Smooth muscle cell (in vitro differentiated cells): ENCODE data around the gene CTSA. TPM values are rescaled to one million over a fixed set of nuclear protein-coding genes. Genes with fewer than 3 reads are reported as not detected.
A peak's percentile ranks its signal among the peaks of the same experiment; 100 is the strongest.

Experiments
- DNase-seq: peaks from one replicate; lab custom pipeline; 2025; ENCODE audit not compliant: unreplicated experiment; lab: John Stamatoyannopoulos, UW
- H2AFZ ChIP-seq: fragments of 200-600 bp; sonication (generic); 2 replicates; pipeline ENCODE4 v1.6.0; 2016; ENCODE audit warnings: antibody characterized with exemption, low read depth, mild to moderate bottlenecking
- H3F3A ChIP-seq: fragments of 200-600 bp; sonication (generic); 2 replicates; pipeline ENCODE4 v1.6.0; 2017; ENCODE audit warnings: antibody characterized with exemption, low read depth
- H3K27ac ChIP-seq: fragments of 200-600 bp; sonication (generic); 2 replicates; pipeline ENCODE4 v1.5.1; 2016; ENCODE audit warnings: low read depth, mild to moderate bottlenecking
- H3K27me3 ChIP-seq: fragments of 200-600 bp; sonication (generic); 2 replicates; pipeline ENCODE4 v1.6.1; 2016; ENCODE audit warnings: low read depth, mild to moderate bottlenecking
- H3K36me3 ChIP-seq: fragments of 200-600 bp; sonication (generic); 2 replicates; pipeline ENCODE4 v1.5.1; 2016; ENCODE audit warnings: low read depth
- H3K4me1 ChIP-seq: fragments of 200-600 bp; sonication (generic); 2 replicates; pipeline ENCODE4 v1.5.1; 2016; ENCODE audit warnings: low read depth
- H3K4me2 ChIP-seq: fragments of 200-600 bp; sonication (generic); 2 replicates; pipeline ENCODE4 v1.6.0; 2016; ENCODE audit warnings: mild to moderate bottlenecking
- H3K4me3 ChIP-seq: fragments of 200-600 bp; sonication (generic); 2 replicates; pipeline ENCODE4 v1.5.1; 2016; ENCODE audit warnings: mild to moderate bottlenecking
- H3K79me2 ChIP-seq: fragments of 200-600 bp; sonication (generic); 2 replicates; pipeline ENCODE4 v1.6.0; 2016; ENCODE audit warnings: low read depth, mild to moderate bottlenecking
- H3K9ac ChIP-seq: fragments of 200-600 bp; sonication (generic); 2 replicates; pipeline ENCODE4 v1.6.0; 2016; ENCODE audit warnings: low read depth
- H3K9me3 ChIP-seq: fragments of 200-600 bp; sonication (generic); replicated peaks from 2 replicates; pipeline ENCODE4 v1.5.1; 2016; ENCODE audit warnings: low read depth
- H4K20me1 ChIP-seq: fragments of 200-600 bp; sonication (generic); 2 replicates; pipeline ENCODE4 v1.6.0; 2016; ENCODE audit warnings: low read depth
- WGBS: methylation state at CpG from one replicate; pipeline ENCODE4 v1.1.7; 2016; ENCODE audit warnings: low lambda C conversion rate; 5-methylcytosine and 5-hydroxymethylcytosine counted together
- polyA plus RNA-seq: library from polyadenylated mRNA; unstranded; fragments of >200 nt; fragmentation: Nextera tagmentation; extraction: Ambion mirVana; gene quantifications from 2 replicates; pipeline ENCODE4 v1.2.1, GENCODE V29; 2016
- total RNA-seq: library from RNA; depleted of rRNA; stranded (reverse); fragments of >200 nt; gene quantifications from 2 replicates; pipeline ENCODE4 v1.2.3, GENCODE V29; 2014
- TF ChIP-seq, protein P1 (sequence below): fragments of 200-600 bp; sonication (generic); IDR thresholded peaks from 2 replicates; pipeline ENCODE4 v1.5.1; 2017; ENCODE audit warnings: borderline replicate concordance, mild to moderate bottlenecking, antibody characterized with exemption; ENCODE audit not compliant: insufficient read depth, poor library complexity, severe bottlenecking

The CTSA gene
- total and polyA plus RNA-seq, 2 experiments from 2014 or later: 74.8 to 132 TPM

DNA sequence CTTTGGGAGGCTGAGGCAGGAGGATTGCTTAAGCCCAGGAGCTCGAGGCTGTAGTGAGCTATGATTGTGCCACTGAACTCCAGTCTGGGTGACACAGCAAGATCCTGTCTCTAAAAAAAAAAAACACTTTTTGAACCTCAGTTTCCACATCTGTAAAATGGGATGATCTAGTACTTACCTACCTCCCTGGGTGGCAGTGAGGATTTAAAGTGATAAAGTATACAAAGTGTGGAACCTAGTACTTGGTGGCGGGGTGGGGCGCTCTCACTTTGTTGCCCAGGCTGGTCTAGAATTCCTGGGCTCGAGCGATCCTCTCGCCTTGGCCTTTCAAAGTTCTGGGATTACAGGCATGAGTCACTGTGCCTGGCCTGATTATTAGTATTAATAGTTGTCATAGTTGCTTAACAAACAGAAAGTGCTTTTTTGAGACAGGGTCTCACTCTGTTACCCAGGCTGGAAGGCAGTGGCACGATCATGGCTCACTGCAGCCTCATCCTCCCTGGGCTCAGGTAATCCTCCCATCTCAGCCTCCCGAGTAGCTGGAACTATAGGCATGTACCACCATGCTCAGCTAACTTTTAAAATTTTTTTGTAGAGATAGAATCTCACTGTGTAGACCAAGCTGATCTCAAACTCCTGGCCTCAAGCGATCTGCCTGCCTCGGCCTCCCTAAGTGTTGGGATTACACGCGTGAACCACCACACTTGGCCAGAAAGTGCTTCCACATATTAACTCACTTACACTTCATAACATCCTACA is 27.8 kb downstream of the CTSA start:
- Histone ChIP-seq H3K4me1 (peaks cover 16% of the 10 kb centered on the region), H3K9me3 (no peaks in the 10 kb centered on the region), H3K27ac (peak overlapping the region; percentile 94), H3K36me3 (no peaks in the 10 kb centered on the region), H3K4me2 (peak overlapping the region; percentile 33), H3K4me3 (no peak overlapping the region), H3F3A (peaks cover 28% of the 10 kb centered on the region), H3K79me2 (no peaks in the 10 kb centered on the region), H3K9ac (peak overlapping the region; percentile 74), H4K20me1 (no peaks in the 10 kb centered on the region), H2AFZ (no peak overlapping the region), H3K27me3 (no peaks in the 10 kb centered on the region)
- TF ChIP-seq, protein P1, sequence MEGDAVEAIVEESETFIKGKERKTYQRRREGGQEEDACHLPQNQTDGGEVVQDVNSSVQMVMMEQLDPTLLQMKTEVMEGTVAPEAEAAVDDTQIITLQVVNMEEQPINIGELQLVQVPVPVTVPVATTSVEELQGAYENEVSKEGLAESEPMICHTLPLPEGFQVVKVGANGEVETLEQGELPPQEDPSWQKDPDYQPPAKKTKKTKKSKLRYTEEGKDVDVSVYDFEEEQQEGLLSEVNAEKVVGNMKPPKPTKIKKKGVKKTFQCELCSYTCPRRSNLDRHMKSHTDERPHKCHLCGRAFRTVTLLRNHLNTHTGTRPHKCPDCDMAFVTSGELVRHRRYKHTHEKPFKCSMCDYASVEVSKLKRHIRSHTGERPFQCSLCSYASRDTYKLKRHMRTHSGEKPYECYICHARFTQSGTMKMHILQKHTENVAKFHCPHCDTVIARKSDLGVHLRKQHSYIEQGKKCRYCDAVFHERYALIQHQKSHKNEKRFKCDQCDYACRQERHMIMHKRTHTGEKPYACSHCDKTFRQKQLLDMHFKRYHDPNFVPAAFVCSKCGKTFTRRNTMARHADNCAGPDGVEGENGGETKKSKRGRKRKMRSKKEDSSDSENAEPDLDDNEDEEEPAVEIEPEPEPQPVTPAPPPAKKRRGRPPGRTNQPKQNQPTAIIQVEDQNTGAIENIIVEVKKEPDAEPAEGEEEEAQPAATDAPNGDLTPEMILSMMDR: no peak
- no peak for DNase-seq
- WGBS: 63% methylated on average over 12 of the region's 12 CpGs

DNA sequence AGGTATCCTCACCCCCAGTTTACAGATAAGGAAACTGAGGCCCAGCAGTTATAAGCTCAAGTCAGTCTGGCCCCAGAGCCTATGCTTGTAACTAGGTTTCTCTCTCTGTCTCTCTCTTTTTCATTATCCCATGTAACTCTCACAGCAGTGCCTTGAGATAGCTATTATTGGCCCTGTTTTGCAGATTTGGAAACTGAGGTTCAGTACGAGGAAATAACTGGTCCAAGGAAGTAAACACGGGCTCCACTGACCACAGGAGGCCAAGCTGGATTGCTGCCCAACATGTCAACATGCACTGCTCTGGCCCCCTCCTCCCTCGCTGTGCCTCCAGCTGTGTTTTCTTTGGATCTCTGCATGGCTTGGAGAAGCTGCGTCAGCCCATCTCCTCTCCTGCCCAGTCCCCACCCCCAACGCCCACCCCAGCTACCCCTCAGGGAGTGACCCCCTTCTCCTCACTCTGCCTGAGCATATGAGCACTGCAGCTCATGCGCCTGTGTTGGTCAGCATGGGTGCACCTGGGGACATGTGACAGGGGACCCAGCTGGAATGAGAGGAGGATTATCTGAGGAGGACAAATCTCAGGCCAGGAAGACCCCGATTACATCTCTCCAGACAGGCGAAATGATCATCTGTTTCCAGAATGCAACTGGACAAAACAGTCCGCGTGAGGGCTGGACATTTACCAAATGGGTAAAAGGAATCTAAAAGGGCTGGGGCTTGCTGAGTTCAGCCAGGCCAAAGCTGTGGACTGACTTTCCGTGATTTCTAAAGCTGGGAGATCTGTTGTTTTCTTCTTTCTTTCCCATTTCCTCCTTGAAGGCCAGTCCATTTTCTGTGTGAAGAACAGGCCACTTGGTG is 28.6 kb downstream of the CTSA start:
- Histone ChIP-seq H3K79me2 (no peaks in the 10 kb centered on the region), H3K27ac (peak overlapping the region; percentile 94), H2AFZ (no peak overlapping the region), H3K4me3 (no peak overlapping the region), H3K36me3 (no peaks in the 10 kb centered on the region), H3K4me2 (peak overlapping the region; percentile 33), H3F3A (peaks cover 34% of the 10 kb centered on the region), H3K9me3 (no peaks in the 10 kb centered on the region), H3K4me1 (peaks cover 16% of the 10 kb centered on the region), H4K20me1 (no peaks in the 10 kb centered on the region), H3K9ac (peak overlapping the region; percentile 74), H3K27me3 (no peaks in the 10 kb centered on the region)
- no peak for DNase-seq
- 35% methylated on average over 11 of the region's 11 CpGs for WGBS
- TF ChIP-seq, protein P1: no peak

DNA sequence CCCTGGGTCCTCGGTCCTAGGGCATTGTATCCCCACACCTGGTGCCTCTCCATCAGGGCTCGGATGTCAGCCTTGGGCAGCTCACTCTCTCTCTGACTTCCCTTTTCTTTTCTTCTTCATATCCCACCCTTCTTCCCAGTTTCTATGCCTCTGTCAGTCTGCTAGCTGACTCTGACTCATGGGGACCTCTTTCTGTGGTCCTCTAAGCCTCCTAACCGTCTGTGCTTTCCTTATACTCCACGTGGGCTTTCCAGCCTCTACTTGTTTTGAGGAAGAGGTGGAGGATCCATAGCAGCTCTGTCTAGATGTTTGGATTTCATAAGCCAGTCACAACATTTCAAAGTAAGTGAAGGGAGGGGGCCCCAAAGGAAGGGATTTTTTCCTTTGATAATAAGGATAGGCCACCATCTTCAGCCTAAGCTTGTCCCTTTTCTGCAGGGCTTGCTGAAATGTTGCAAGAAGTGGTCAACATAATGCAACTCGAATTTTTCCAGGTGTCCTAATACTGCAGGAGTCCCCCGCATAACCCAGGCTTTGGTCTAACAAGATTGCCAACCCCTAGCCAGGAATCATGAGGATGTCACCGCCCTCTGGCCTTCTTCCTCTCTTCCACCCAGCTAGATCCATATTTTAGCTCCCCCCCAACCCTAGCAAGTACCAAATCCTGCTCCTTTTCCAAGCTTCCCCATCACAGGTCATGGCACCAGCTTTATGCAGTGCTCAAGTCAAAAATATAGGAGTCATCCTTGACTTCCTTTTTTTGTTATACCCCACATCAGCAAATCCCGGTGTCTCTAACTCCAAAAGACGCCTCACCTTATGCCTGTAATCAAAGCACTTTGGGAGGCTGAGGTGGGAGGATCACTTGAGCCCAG is 29.6 kb downstream of the CTSA start:
- H3K27ac ChIP-seq: peak overlapping the region; percentile 94
- peaks cover 34% of the 10 kb centered on the region for H3F3A ChIP-seq
- H3K4me2 ChIP-seq: peak overlapping the region; percentile 33
- no peaks in the 10 kb centered on the region for H3K36me3 ChIP-seq
- H3K4me1 ChIP-seq: peaks cover 21% of the 10 kb centered on the region
- H2AFZ ChIP-seq: no peak overlapping the region
- peak overlapping the region; percentile 45 for H3K9ac ChIP-seq
- 66% methylated on average over 9 of the region's 9 CpGs for WGBS
- no peaks in the 10 kb centered on the region for H3K27me3 ChIP-seq
- no peak overlapping the region for H3K4me3 ChIP-seq
- TF ChIP-seq, protein P1: no peak
- no peaks in the 10 kb centered on the region for H3K9me3 ChIP-seq
- no peaks in the 10 kb centered on the region for H4K20me1 ChIP-seq
- H3K79me2 ChIP-seq: no peaks in the 10 kb centered on the region
- no peak for DNase-seq
